Measurements from ENCODE around the gene EEFSEC. TPM values are rescaled to one million over a fixed set of nuclear protein-coding genes. Genes with fewer than 3 reads are reported as not detected.

The EEFSEC gene
- total and polyA plus RNA-seq, 2 of the 8 experiments (the other 6 are each of a cell fraction or from before 2014, with no cell fraction given) = 13.1 to 19.8 TPM

DNA sequence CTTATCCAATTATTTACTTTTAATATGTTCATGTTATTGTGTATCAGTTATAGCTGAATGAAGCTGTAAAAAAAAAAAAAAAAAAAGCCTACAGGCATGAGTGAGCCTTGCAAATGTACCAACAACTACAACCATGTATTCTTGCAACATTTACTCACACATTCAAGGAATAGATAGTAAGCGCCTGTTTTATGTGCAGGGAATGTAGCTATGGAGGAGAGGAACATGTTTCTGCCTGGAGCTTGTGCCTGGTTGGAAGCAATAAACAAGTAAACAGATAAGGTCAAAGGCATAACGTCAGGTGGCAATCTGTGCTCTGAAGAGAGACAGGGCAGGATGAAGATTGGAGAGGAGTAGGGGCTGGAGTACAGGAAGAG, 202.2 kb downstream of the EEFSEC start:
- H2BK120ac ChIP-seq (replicated peaks; ENCODE audit: low read depth, low read length) = no peak overlapping the region
- no peaks in the 10 kb centered on the region for H3K23me2 ChIP-seq (ENCODE audit: low read depth, low read length)
- H3K9me3 ChIP-seq (ENCODE audit: insufficient read depth in 2 of 2, low read depth in 1 of 2, low read length in 1 of 2) = no peaks in the 10 kb centered on the region
- no peak overlapping the region for H3K56ac ChIP-seq (replicated peaks; ENCODE audit: insufficient read length, low read depth, low read length)
- no peak overlapping the region for H3K4me3 ChIP-seq (ENCODE audit: extremely low read depth in 1 of 4, insufficient read depth in 2 of 4, low read depth in 3 of 4, low read length in 4 of 4)
- no peaks in the 10 kb centered on the region for H4K20me1 ChIP-seq (replicated peaks in 1 of 2; ENCODE audit: control insufficient read depth in 1 of 2, insufficient read depth in 2 of 2, low read length in 2 of 2)
- 91% methylated on average over 2 of the region's 2 CpGs; no CpG with 5 or more reads in 1 of the 2 experiments for WGBS, 2 experiments (ENCODE audit: extremely low coverage in 1 of 2, insufficient coverage in 1 of 2, insufficient read length in 1 of 2, insufficient replicate concordance in 2 of 2, low coverage in 1 of 2, low lambda C conversion rate in 2 of 2, missing lambda C conversion rate in 1 of 2)
- TF ChIP-seq JUN (IDR thresholded peaks at IDR 0.05; ENCODE audit: low read depth, low read length) = no peak
- no peak for TF ChIP-seq CBX5 (IDR thresholded peaks at IDR 0.05; ENCODE audit: low read depth, low read length)
- TF ChIP-seq CHD2 (IDR thresholded peaks at IDR 0.05; ENCODE audit: low read length) = no peak
- no peak for TF ChIP-seq NRF1 (IDR thresholded peaks at IDR 0.05; ENCODE audit: low read depth, low read length)
- TF ChIP-seq EGR1 (IDR thresholded peaks at IDR 0.05; ENCODE audit: borderline replicate concordance, low read depth, low read length) = no peak
- TF ChIP-seq, protein P1, sequence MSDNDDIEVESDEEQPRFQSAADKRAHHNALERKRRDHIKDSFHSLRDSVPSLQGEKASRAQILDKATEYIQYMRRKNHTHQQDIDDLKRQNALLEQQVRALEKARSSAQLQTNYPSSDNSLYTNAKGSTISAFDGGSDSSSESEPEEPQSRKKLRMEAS (IDR thresholded peaks at IDR 0.05) = no peak
- no peaks in the 10 kb centered on the region for H3K79me1 ChIP-seq (ENCODE audit: low read depth, low read length)
- H3K9ac ChIP-seq (replicated peaks in 1 of 4; ENCODE audit: extremely low read depth in 1 of 4, low read depth in 3 of 4, low read length in 3 of 4) = no peak overlapping the region
- no peak overlapping the region for H3K18ac ChIP-seq (ENCODE audit: extremely low read depth, low read length)
- no peaks in the 10 kb centered on the region for H3K27me3 ChIP-seq (replicated peaks in 1 of 4; ENCODE audit: control insufficient read depth in 3 of 4, extremely low read depth in 1 of 4, insufficient read depth in 3 of 4, low read length in 3 of 4)
- H3K4me1 ChIP-seq (replicated peaks in 1 of 4; ENCODE audit: control insufficient read depth in 3 of 4, insufficient read depth in 4 of 4, low read length in 3 of 4) = no peaks in the 10 kb centered on the region
- POLR2A ChIA-PET (ENCODE audit: partially characterized antibody) = interaction anchor here (1.2 kb wide), 1 partner anchor 21 kb away, joined by 3 read pairs; no protein-coding TSS in a partner anchor
- H2AK5ac ChIP-seq (ENCODE audit: low read depth, low read length) = no peak overlapping the region
- no peak overlapping the region for H2BK15ac ChIP-seq (ENCODE audit: low read length)
- H2BK12ac ChIP-seq (ENCODE audit: low read depth, low read length) = no peak overlapping the region
- H3K36me3 ChIP-seq (ENCODE audit: control insufficient read depth in 2 of 4, insufficient read depth in 4 of 4, low read length in 3 of 4) = no peaks in the 10 kb centered on the region
- no peak for DNase-seq (ENCODE audit: low read depth in 1 of 2, low spot score in 2 of 2)
- no peak overlapping the region for H4K5ac ChIP-seq (ENCODE audit: insufficient read length, low read depth, low read length)
- H3K27ac ChIP-seq (ENCODE audit: low read depth, low read length) = no peak overlapping the region
- H4K91ac ChIP-seq (replicated peaks; ENCODE audit: insufficient read length, low read length) = no peak overlapping the region
- no peak overlapping the region for H3K4ac ChIP-seq (replicated peaks; ENCODE audit: insufficient read length, low read depth, low read length)
- CTCF ChIA-PET (ENCODE audit: partially characterized antibody) = interaction anchor here (0.7 to 3.5 kb wide), 10 partner anchors 10 to 433 kb away, joined by 3 to 13 read pairs (median 4); no protein-coding TSS in a partner anchor
- H2AFZ ChIP-seq (ENCODE audit: low read length) = no peak overlapping the region
- H3K23ac ChIP-seq (ENCODE audit: insufficient read length) = no peak overlapping the region
- H3K14ac ChIP-seq (ENCODE audit: insufficient read length) = no peak overlapping the region
- H4K8ac ChIP-seq (ENCODE audit: extremely low read depth, insufficient read depth, low read length) = no peak overlapping the region
- H3K79me2 ChIP-seq (ENCODE audit: control insufficient read depth in 1 of 2, insufficient read depth in 2 of 2, low read length in 2 of 2) = no peaks in the 10 kb centered on the region
- FAIRE-seq = no peak
- no peak overlapping the region for H2BK20ac ChIP-seq (ENCODE audit: low read length)
- no peak overlapping the region for H2BK5ac ChIP-seq (ENCODE audit: low read depth, low read length)
- H3K4me2 ChIP-seq (ENCODE audit: insufficient read depth in 1 of 2, low read depth in 2 of 2, low read length in 2 of 2) = no peak overlapping the region
